Lung (tissue), 12 donors: ENCODE data around the gene UNC13B. TPM values are rescaled to one million over a fixed set of nuclear protein-coding genes. Genes with fewer than 3 reads are reported as not detected.

Experiments used
- ATAC-seq: fragments of 200-7000 bp; cut with Tn5 transposase; one replicate; pipeline ENCODE4 v1.9.1; 2020; ENCODE audit warnings: moderate number of reproducible peaks; ENCODE audit not compliant: insufficient read depth, low FRiP score
- DNase-seq, 3 donors: peaks; one replicate each; pipeline ENCODE4 v3.0.0-alpha.2; 2013 to 2017
- H3K27ac ChIP-seq, 2 donors: one replicate each; pipeline ENCODE4 v1.5.1; 2013; ENCODE audit warnings: mild to moderate bottlenecking in 2 of 2, moderate library complexity in 2 of 2, control low read depth in 1 of 2, inconsistent platforms in 1 of 2, low read depth in 1 of 2, low read length in 1 of 2
- H3K27me3 ChIP-seq, 3 donors: one replicate each; pipeline ENCODE4 v1.5.1; 2013; ENCODE audit warnings: low read length in 2 of 3; ENCODE audit not compliant: control insufficient read depth in 3 of 3, insufficient read depth in 3 of 3
- H3K36me3 ChIP-seq, 4 donors: one replicate each; pipeline ENCODE4 v1.5.1; 2013; ENCODE audit warnings: low read length in 4 of 4, mild to moderate bottlenecking in 1 of 4, moderate library complexity in 1 of 4; ENCODE audit not compliant: control insufficient read depth in 4 of 4, insufficient read depth in 4 of 4
- H3K4me1 ChIP-seq, 5 donors: one replicate each; pipeline ENCODE4 v1.5.1; 2013; ENCODE audit warnings: low read length in 5 of 5, mild to moderate bottlenecking in 2 of 5, moderate library complexity in 1 of 5; ENCODE audit not compliant: control insufficient read depth in 5 of 5, insufficient read depth in 5 of 5
- H3K4me3 ChIP-seq: one replicate; pipeline ENCODE4 v1.5.1; 2013; ENCODE audit warnings: mild to moderate bottlenecking, control low read depth, moderate library complexity
- H3K9ac ChIP-seq, 2 donors: one replicate each; pipeline ENCODE4 v1.5.1; 2013; ENCODE audit warnings: low read length in 2 of 2, control low read depth in 1 of 2; ENCODE audit not compliant: insufficient read depth in 1 of 2
- H3K9me3 ChIP-seq, 4 donors: one replicate each; pipeline ENCODE4 v1.5.1; 2013; ENCODE audit warnings: low read length in 3 of 4, mild to moderate bottlenecking in 1 of 4, moderate library complexity in 1 of 4; ENCODE audit not compliant: control insufficient read depth in 4 of 4, insufficient read depth in 3 of 4
- CTCF ChIP-seq: IDR thresholded peaks from 2 replicates; pipeline ENCODE4 v1.5.1; 2012; ENCODE audit warnings: mild to moderate bottlenecking; ENCODE audit errors: control extremely low read depth, extremely low read depth
- WGBS, 2 donors: extraction: QIAGEN DNeasy Blood & Tissue Kit; methylation state at CpG; one replicate each; pipeline ENCODE4 v1.1.7; 2013; 5-methylcytosine and 5-hydroxymethylcytosine counted together
- polyA plus RNA-seq, 2 donors: library from polyadenylated mRNA; stranded (reverse); fragments of 200-250 nt; gene quantifications; one replicate each; pipeline ENCODE4 v1.2.1, GENCODE V29; 2013
- total RNA-seq, 2 donors: library from RNA; depleted of rRNA in 1 of 2; stranded (reverse); fragments of >200 nt in 1 of 2; gene quantifications; one replicate each; pipeline ENCODE4 v1.2.1, GENCODE V29; 2014 to 2021
- donor health status: control.
- donor health status: control.
- donor health status: Bipolar disorder and iron deficiency.
- donor health status: healthy.
- donor health status: DM: yes; HTN: yes; CAD: no.

Gene UNC13B
- total and polyA plus RNA-seq, 4 donors: 25.8 to 102 (median 64.4) TPM

GRCh38 chr9:35190203-35190602, 28.4 kb downstream of the UNC13B start:
- TF ChIP-seq CTCF: no peak
- WGBS, 2 donors: 88 to 98% methylated on average over 1 of the region's 1 CpG
- Histone ChIP-seq H3K27me3 (no peaks in the 10 kb centered on the region), H3K9ac (no peak overlapping the region), H3K27ac (no peak overlapping the region), H3K36me3 (peaks cover 0 to 2% (median 0%) of the 10 kb centered on the region in 4 donors), H3K4me1 (no peaks in the 10 kb centered on the region), H3K4me3 (no peak overlapping the region), H3K9me3 (peaks cover 0 to 10% (median 10%) of the 10 kb centered on the region in 4 donors)
- ATAC-seq: no peak
- DNase-seq: no peak

GRCh38 chr9:35191105-35191504, 29.3 kb downstream of the UNC13B start:
- ATAC-seq: no peak
- peaks cover 0 to under 1% (median 0%) of the 10 kb centered on the region in 5 donors for H3K4me1 ChIP-seq

DNA sequence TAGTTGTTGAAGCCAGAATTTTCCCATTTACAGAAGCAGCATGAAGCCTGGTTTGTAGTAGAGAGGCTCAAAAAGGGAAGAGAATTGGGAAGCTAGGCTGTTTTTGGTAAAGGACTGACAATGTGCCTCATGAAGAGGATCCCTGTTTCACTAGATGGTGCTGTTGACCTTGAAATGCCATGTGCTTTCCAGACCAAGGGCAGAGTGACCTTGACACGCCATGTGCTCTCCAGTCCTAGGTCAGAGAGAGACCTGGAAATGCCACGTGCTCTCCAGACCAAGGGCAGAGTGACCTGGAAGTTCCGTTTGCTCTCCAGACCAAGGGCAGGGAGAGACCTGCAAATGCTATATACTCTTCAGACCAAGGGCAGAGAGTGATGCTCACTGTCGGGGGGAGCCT, 32.0 kb downstream of the UNC13B start:
- peaks cover 0 to 2% (median 0%) of the 10 kb centered on the region in 4 donors for H3K36me3 ChIP-seq
- no peak overlapping the region for H3K27ac ChIP-seq
- H3K9me3 ChIP-seq: peaks cover 0 to 10% (median 10%) of the 10 kb centered on the region in 4 donors
- TF ChIP-seq CTCF: no peak
- DNase-seq: no peak
- 95% methylated on average over 4 of the region's 4 CpGs for WGBS, 2 donors
- no peak overlapping the region for H3K9ac ChIP-seq
- H3K4me3 ChIP-seq: no peak overlapping the region
- H3K27me3 ChIP-seq: no peaks in the 10 kb centered on the region
- H3K4me1 ChIP-seq: peaks cover 0 to 3% (median 0%) of the 10 kb centered on the region in 5 donors
- ATAC-seq: no peak

More at GRCh38 chr9:35191105-35191504, 29.3 kb downstream of the UNC13B start:
- Histone ChIP-seq H3K36me3 (peaks cover 0 to 2% (median 0%) of the 10 kb centered on the region in 4 donors), H3K27me3 (no peaks in the 10 kb centered on the region), H3K4me3 (no peak overlapping the region), H3K27ac (no peak overlapping the region), H3K9ac (no peak overlapping the region), H3K9me3 (peaks cover 0 to 10% (median 10%) of the 10 kb centered on the region in 4 donors)
- 98 to 99% methylated on average over 2 of the region's 2 CpGs for WGBS, 2 donors
- no peak for DNase-seq
- no peak for TF ChIP-seq CTCF

GRCh38 chr9:35195683-35196082, 33.9 kb downstream of the UNC13B start:
- 73 to 89% methylated on average over 1 of the region's 1 CpG for WGBS, 2 donors

More at GRCh38 chr9:35195683-35196082, 33.9 kb downstream of the UNC13B start:
- H3K4me3 ChIP-seq: no peak overlapping the region
- no peaks in the 10 kb centered on the region for H3K36me3 ChIP-seq
- TF ChIP-seq CTCF: no peak
- H3K9ac ChIP-seq: no peak overlapping the region
- peaks cover 0 to 3% (median 0%) of the 10 kb centered on the region in 5 donors for H3K4me1 ChIP-seq
- DNase-seq (no peak), ATAC-seq (no peak)
- no peak overlapping the region for H3K27ac ChIP-seq
- H3K27me3 ChIP-seq: no peaks in the 10 kb centered on the region
- peaks cover 0 to 10% (median 9%) of the 10 kb centered on the region in 4 donors for H3K9me3 ChIP-seq
